GM19099 (cell line): ENCODE measurements around the gene MRTFA.

Experiments used
- POLR2A ChIP-seq: IDR thresholded peaks from 3 replicates; pipeline ENCODE4 v1.6.1; 2011; ENCODE audit warnings: low read depth; ENCODE audit not compliant: insufficient read length; ENCODE audit errors: extremely low read depth

Gene MRTFA

GRCh38 chr22:40484906-40485669 is 151.4 kb downstream of the MRTFA start:
- TF ChIP-seq POLR2A = no peak

GRCh38 chr22:40482886-40483285 is 153.6 kb downstream of the MRTFA start:
- TF ChIP-seq POLR2A = no peak

GRCh38 chr22:40482391-40482790 is 154.1 kb downstream of the MRTFA start:
- TF ChIP-seq POLR2A = no peak

GRCh38 chr22:40480996-40481395 is 155.5 kb downstream of the MRTFA start:
- TF ChIP-seq POLR2A = no peak

GRCh38 chr22:40479887-40480538 is 156.5 kb downstream of the MRTFA start:
- no peak for TF ChIP-seq POLR2A

GRCh38 chr22:40479126-40479800 is 157.3 kb downstream of the MRTFA start:
- TF ChIP-seq POLR2A = no peak

GRCh38 chr22:40478338-40479125 is 158.0 kb downstream of the MRTFA start:
- no peak for TF ChIP-seq POLR2A

- no peak for TF ChIP-seq POLR2A
Measured at GRCh38 chr22:40477683-40478337, 158.7 kb downstream of the MRTFA start.

GRCh38 chr22:40476341-40476740 is 160.2 kb downstream of the MRTFA start:
- TF ChIP-seq POLR2A = no peak

GRCh38 chr22:40473703-40474102 is 162.8 kb downstream of the MRTFA start:
- TF ChIP-seq POLR2A = no peak

GRCh38 chr22:40472579-40472978 is 163.9 kb downstream of the MRTFA start:
- TF ChIP-seq POLR2A = no peak

GRCh38 chr22:40472051-40472450 is 164.5 kb downstream of the MRTFA start:
- no peak for TF ChIP-seq POLR2A

GRCh38 chr22:40469181-40469580 is 167.3 kb downstream of the MRTFA start:
- TF ChIP-seq POLR2A = no peak

- no peak for TF ChIP-seq POLR2A
Measured at GRCh38 chr22:40468616-40469015, 167.9 kb downstream of the MRTFA start.

- no peak for TF ChIP-seq POLR2A
Measured at GRCh38 chr22:40466976-40467375, 169.5 kb downstream of the MRTFA start.

GRCh38 chr22:40463683-40464082 is 172.8 kb downstream of the MRTFA start:
- TF ChIP-seq POLR2A = no peak
